Stimulated activated CD4-positive, alpha-beta T cell treated with anti-CD3 and anti-CD28 coated beads, Interleukin-2, amount 100 ng/mL, for 24 hours (primary cell): ENCODE data around the gene LIPG.
"Not testable (repeated sequence)": the region's sequence is repeated elsewhere in the genome, so short reads cannot be mapped to it uniquely, and the experiment has no call there.

Experiments used
- DNase-seq, 2 donors: peaks; one replicate each; pipeline ENCODE4 v3.0.0-alpha.2; 2020

LIPG gene

GRCh38 chr18:49579041-49579440 lies 17.2 kb downstream of the LIPG start:
- not testable (repeated sequence) for DNase-seq

GRCh38 chr18:49579583-49579982 lies 17.7 kb downstream of the LIPG start:
- not testable (repeated sequence) for DNase-seq

- DNase-seq = no peak
These were observed 18.4 kb downstream of the LIPG start for GRCh38 chr18:49580279-49580678.

- DNase-seq = no peak
These were observed 19.5 kb downstream of the LIPG start for GRCh38 chr18:49581371-49581770.

GRCh38 chr18:49582579-49582978 lies 20.7 kb downstream of the LIPG start:
- no peak for DNase-seq

- DNase-seq = no peak
These were observed 22.5 kb downstream of the LIPG start for GRCh38 chr18:49584394-49584793.

- not testable (repeated sequence) for DNase-seq
These were observed 23.1 kb downstream of the LIPG start for GRCh38 chr18:49584951-49585350.

- DNase-seq = no peak
These were observed 24.2 kb downstream of the LIPG start for GRCh38 chr18:49585781-49586663.

GRCh38 chr18:49588171-49588570 lies 26.3 kb downstream of the LIPG start:
- no peak for DNase-seq

GRCh38 chr18:49588971-49589370 lies 27.1 kb downstream of the LIPG start:
- no peak for DNase-seq

- DNase-seq = no peak
These were observed 28.8 kb downstream of the LIPG start for GRCh38 chr18:49590608-49591007.

GRCh38 chr18:49591271-49591670 lies 29.4 kb downstream of the LIPG start:
- DNase-seq = no peak

GRCh38 chr18:49591775-49592174 lies 29.9 kb downstream of the LIPG start:
- no peak for DNase-seq

GRCh38 chr18:49596687-49597086 lies 34.8 kb downstream of the LIPG start:
- DNase-seq = no peak

- DNase-seq = no peak
These were observed 35.5 kb downstream of the LIPG start for GRCh38 chr18:49597157-49597931.

- no peak for DNase-seq
These were observed 39.4 kb downstream of the LIPG start for GRCh38 chr18:49601211-49601610.

- DNase-seq = no peak
These were observed 46.8 kb downstream of the LIPG start for GRCh38 chr18:49608366-49609255.

- DNase-seq = no peak
These were observed 47.6 kb downstream of the LIPG start for GRCh38 chr18:49609256-49610021.

- no peak for DNase-seq
These were observed 48.2 kb downstream of the LIPG start for GRCh38 chr18:49610022-49610445.

- DNase-seq = no peak
These were observed 49.5 kb downstream of the LIPG start for GRCh38 chr18:49611316-49611715.

- DNase-seq = no peak
These were observed 50.7 kb downstream of the LIPG start for GRCh38 chr18:49612515-49613033.

- DNase-seq = no peak
These were observed 51.3 kb downstream of the LIPG start for GRCh38 chr18:49613141-49613640.
